Neural progenitor cell (in vitro differentiated cells): Measurements from ENCODE around the gene APH1B.

Experiments used
- EZH2 ChIP-seq: fragments of 200-600 bp; sonication (generic); IDR thresholded peaks from 2 replicates; pipeline ENCODE4 v1.6.1; 2017; ENCODE audit warnings: antibody characterized with exemption, mild to moderate bottlenecking, moderate library complexity
- EZH2phosphoT487 ChIP-seq: fragments of 200-600 bp; sonication (generic); IDR thresholded peaks from 2 replicates; pipeline ENCODE4 v1.6.1; 2017; ENCODE audit warnings: antibody characterized with exemption
- TF ChIP-seq, protein P1 (sequence below): fragments of 200-600 bp; sonication (generic); IDR thresholded peaks from 2 replicates; pipeline ENCODE4 v1.5.1; 2017; ENCODE audit warnings: antibody characterized with exemption, mild to moderate bottlenecking

DNA sequence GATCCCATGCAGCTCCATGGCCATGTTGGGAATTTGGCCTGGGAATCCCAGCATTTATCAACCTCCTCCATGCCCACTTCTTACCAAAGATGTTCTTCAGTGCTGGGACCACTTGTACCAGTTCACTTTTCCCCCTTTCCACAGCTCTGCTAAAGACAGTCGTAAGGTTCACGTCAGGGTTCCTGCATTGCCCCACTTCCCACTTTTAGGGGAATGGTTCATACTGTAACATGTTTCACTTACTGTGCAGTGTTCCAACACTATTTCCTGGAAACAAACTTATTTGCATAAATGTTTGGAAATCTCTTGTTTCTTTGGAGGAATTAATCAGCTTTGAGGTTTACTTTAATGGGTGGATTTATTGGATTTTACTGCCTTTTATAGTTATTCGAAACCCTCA is 17.0 kb downstream of the APH1B start:
- no peak for TF ChIP-seq EZH2
- TF ChIP-seq, protein P1, sequence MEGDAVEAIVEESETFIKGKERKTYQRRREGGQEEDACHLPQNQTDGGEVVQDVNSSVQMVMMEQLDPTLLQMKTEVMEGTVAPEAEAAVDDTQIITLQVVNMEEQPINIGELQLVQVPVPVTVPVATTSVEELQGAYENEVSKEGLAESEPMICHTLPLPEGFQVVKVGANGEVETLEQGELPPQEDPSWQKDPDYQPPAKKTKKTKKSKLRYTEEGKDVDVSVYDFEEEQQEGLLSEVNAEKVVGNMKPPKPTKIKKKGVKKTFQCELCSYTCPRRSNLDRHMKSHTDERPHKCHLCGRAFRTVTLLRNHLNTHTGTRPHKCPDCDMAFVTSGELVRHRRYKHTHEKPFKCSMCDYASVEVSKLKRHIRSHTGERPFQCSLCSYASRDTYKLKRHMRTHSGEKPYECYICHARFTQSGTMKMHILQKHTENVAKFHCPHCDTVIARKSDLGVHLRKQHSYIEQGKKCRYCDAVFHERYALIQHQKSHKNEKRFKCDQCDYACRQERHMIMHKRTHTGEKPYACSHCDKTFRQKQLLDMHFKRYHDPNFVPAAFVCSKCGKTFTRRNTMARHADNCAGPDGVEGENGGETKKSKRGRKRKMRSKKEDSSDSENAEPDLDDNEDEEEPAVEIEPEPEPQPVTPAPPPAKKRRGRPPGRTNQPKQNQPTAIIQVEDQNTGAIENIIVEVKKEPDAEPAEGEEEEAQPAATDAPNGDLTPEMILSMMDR: no peak
- TF ChIP-seq EZH2phosphoT487: no peak
